H1 (cell line): ENCODE data around the gene VDAC2. TPM values are rescaled to one million over a fixed set of nuclear protein-coding genes. Genes with fewer than 3 reads are reported as not detected.
A peak's percentile ranks its signal among the peaks of the same experiment; 100 is the strongest.

Experiments used
- ATF2 ChIP-seq: IDR thresholded peaks from 2 replicates; pipeline ENCODE4 v1.6.1; 2012; ENCODE audit warnings: low read length, inconsistent platforms
- BCL11A ChIP-seq, 2 experiments: IDR thresholded peaks; one replicate each; pipeline ENCODE4 v1.6.1; 2011; ENCODE audit warnings: low read depth in 2 of 2, low read length in 2 of 2, mild to moderate bottlenecking in 2 of 2
- CBX8 ChIP-seq: fragments of 300-800, 300-1000 bp; sonication (generic); IDR thresholded peaks from 2 replicates; pipeline ENCODE4 v1.7.1; 2016; ENCODE audit warnings: low read depth, low read length, borderline replicate concordance
- CHD2 ChIP-seq: IDR thresholded peaks from 2 replicates; pipeline ENCODE4 v1.6.1; 2012; ENCODE audit warnings: low read length, improper control_type of control experiment
- EP300 ChIP-seq, 2 experiments: IDR thresholded peaks; 1 replicate in 1 of 2; 2 replicates in 1 of 2; pipeline ENCODE4 v1.6.1; 2011 to 2012; ENCODE audit warnings: low read depth in 2 of 2, low read length in 2 of 2, mild to moderate bottlenecking in 2 of 2, borderline replicate concordance in 1 of 2, inconsistent platforms in 1 of 2, moderate library complexity in 1 of 2
- EZH2 ChIP-seq: fragments of 200-600 bp; sonication (generic); IDR thresholded peaks from 2 replicates; pipeline ENCODE4 v1.7.1; 2012; ENCODE audit warnings: low read depth, mild to moderate bottlenecking, moderate library complexity, low read length, inconsistent platforms; ENCODE audit not compliant: severe bottlenecking
- JUN ChIP-seq: IDR thresholded peaks from 2 replicates; pipeline ENCODE4 v1.6.1; 2011; ENCODE audit warnings: low read depth, mild to moderate bottlenecking, improper control_type of control experiment, low read length
- MAX ChIP-seq: IDR thresholded peaks from 2 replicates; pipeline ENCODE4 v1.6.1; 2012; ENCODE audit warnings: inconsistent platforms
- NANOG ChIP-seq: IDR thresholded peaks from 2 replicates; pipeline ENCODE4 v1.6.1; 2011; ENCODE audit warnings: low read length, low read depth, mild to moderate bottlenecking, inconsistent platforms; ENCODE audit not compliant: insufficient read depth, poor library complexity, severe bottlenecking
- PHF8 ChIP-seq: fragments of 200-600 bp; sonication (generic); conservative IDR thresholded peaks from 2 replicates; pipeline ENCODE4 v1.7.1; 2012; ENCODE audit warnings: low read depth, mild to moderate bottlenecking, inconsistent platforms, low read length, moderate library complexity
- RFX5 ChIP-seq: IDR thresholded peaks from 2 replicates; pipeline ENCODE4 v1.6.1; 2011; ENCODE audit warnings: low read depth, low read length, improper control_type of control experiment, borderline replicate concordance
- SAP30 ChIP-seq: fragments of 300-600 bp; sonication (generic); IDR thresholded peaks from 2 replicates; pipeline ENCODE4 v1.7.1; 2012; ENCODE audit warnings: low read length, moderate library complexity, mild to moderate bottlenecking, inconsistent platforms; ENCODE audit not compliant: insufficient read depth, insufficient replicate concordance
- SIRT6 ChIP-seq: IDR thresholded peaks from one replicate; pipeline ENCODE4 v1.7.1; 2012; ENCODE audit warnings: low read length, inconsistent platforms
- SIX5 ChIP-seq: IDR thresholded peaks from 2 replicates; pipeline ENCODE4 v1.6.1; 2011; ENCODE audit warnings: mild to moderate bottlenecking, low read depth, low read length
- SP1 ChIP-seq: IDR thresholded peaks from 2 replicates; pipeline ENCODE4 v1.6.1; 2011; ENCODE audit warnings: low read depth, low read length
- SP2 ChIP-seq: IDR thresholded peaks from 2 replicates; pipeline ENCODE4 v1.6.1; 2012; ENCODE audit warnings: mild to moderate bottlenecking, low read length, inconsistent platforms
- SP4 ChIP-seq: IDR thresholded peaks from 2 replicates; pipeline ENCODE4 v1.6.1; 2012; ENCODE audit warnings: low read length, inconsistent platforms
- TAF1 ChIP-seq: IDR thresholded peaks from 2 replicates; pipeline ENCODE4 v1.6.1; 2011; ENCODE audit warnings: mild to moderate bottlenecking, low read depth, low read length
- TAF7 ChIP-seq: optimal IDR thresholded peaks from 2 replicates; pipeline ENCODE3; 2011; ENCODE audit warnings: low read depth, mild to moderate bottlenecking, inconsistent platforms, low read length, moderate library complexity, borderline replicate concordance
- TCF12 ChIP-seq: IDR thresholded peaks from 2 replicates; pipeline ENCODE4 v1.6.1; 2011; ENCODE audit warnings: low read depth, mild to moderate bottlenecking, low read length
- USF2 ChIP-seq: IDR thresholded peaks from 2 replicates; pipeline ENCODE4 v1.6.1; 2011; ENCODE audit warnings: low read length, improper control_type of control experiment
- YY1 ChIP-seq: IDR thresholded peaks from 2 replicates; pipeline ENCODE4 v1.6.1; 2011; ENCODE audit warnings: low read depth, mild to moderate bottlenecking, low read length
- polyA plus RNA-seq, 7 experiments: library from polyadenylated mRNA; depleted of rRNA in 3 of 7; stranded (reverse) in 5 of 7; unstranded in 2 of 7; fragments of >200 nt in 5 of 7; fragments of 200-250 nt in 2 of 7; gene quantifications; 1 replicate in 5 of 7; 2 replicates in 1 of 7; 4 replicates in 1 of 7; pipeline versions ENCODE4 v1.2.1 to v1.2.3, GENCODE V29; 2011 to 2013; ENCODE audit warnings: missing spikeins in 2 of 7, mixed read lengths in 2 of 7
- total RNA-seq: library from RNA; stranded (reverse); fragmentation: NEBNext Ultra II Directional; extraction: Animal tissue kit (Norgen Biotek cat#: 25700); gene quantifications from 2 replicates; pipeline ENCODE4 v1.2.1, GENCODE V29; 2021

The VDAC2 gene
- total and polyA plus RNA-seq, 2 of the 8 experiments (the other 6 are each of a cell fraction or from before 2014, with no cell fraction given): 89.8 to 284 TPM

GRCh38 chr10:75210282-75211006, at the start of gene VDAC2 (continued):
- TF ChIP-seq EP300 (IDR thresholded peaks at IDR 0.05; ENCODE audit: borderline replicate concordance in 1 of 2, low read depth in 2 of 2, low read length in 2 of 2): no peak
- TF ChIP-seq SP1: peak; percentile 45; the same call in 1 of the 2 replicates
- no peak for TF ChIP-seq BCL11A (IDR thresholded peaks at IDR 0.05; ENCODE audit: low read depth in 2 of 2, low read length in 2 of 2)
- no peak for TF ChIP-seq USF2
- TF ChIP-seq ATF2: no peak
- peak; percentile 93 for TF ChIP-seq TAF1
- no peak for TF ChIP-seq SAP30
- no peak for TF ChIP-seq SP2
- TF ChIP-seq YY1: no peak
- no peak for TF ChIP-seq JUN
- TF ChIP-seq MAX: peak; percentile 83
- TF ChIP-seq CBX8: no peak
- no peak for TF ChIP-seq NANOG
- TF ChIP-seq EZH2: no peak
- TF ChIP-seq RFX5: no peak
- TF ChIP-seq CHD2: no peak
- TF ChIP-seq PHF8: peak; percentile 78
- TF ChIP-seq SP4: peak; percentile 99
- no peak for TF ChIP-seq SIX5
- no peak for TF ChIP-seq TCF12
- no peak for TF ChIP-seq TAF7
- no peak for TF ChIP-seq SIRT6
